HepG2 (cell line): ENCODE results near the gene SLC22A23. TPM values are rescaled to one million over a fixed set of nuclear protein-coding genes. Genes with fewer than 3 reads are reported as not detected.

Experiments used
- AGO2 ChIP-seq: fragments of 200-400 bp; formaldehyde crosslinking; optimal IDR thresholded peaks from 2 replicates; pipeline ENCODE3; 2017; ENCODE audit warnings: mild to moderate bottlenecking, low read depth, low read length, moderate library complexity
- ARHGAP35 ChIP-seq: sonication (generic); formaldehyde crosslinking; IDR thresholded peaks from 2 replicates; pipeline ENCODE4 v1.9.0; 2022; ENCODE audit warnings: mild to moderate bottlenecking, inconsistent platforms, moderate library complexity, missing genetic modification reagents, borderline replicate concordance
- DNMT1 ChIP-seq: sonication (generic); formaldehyde crosslinking; IDR thresholded peaks from 2 replicates; pipeline ENCODE4 v1.5.1; 2020; ENCODE audit warnings: mild to moderate bottlenecking, missing genetic modification reagents
- GMEB1 ChIP-seq: sonication (generic); formaldehyde crosslinking; IDR thresholded peaks from 2 replicates; pipeline ENCODE4 v1.5.1; 2020; ENCODE audit warnings: missing genetic modification reagents, mild to moderate bottlenecking, borderline replicate concordance
- HNF4A ChIP-seq: sonication (generic); formaldehyde crosslinking; IDR thresholded peaks from 2 replicates; pipeline ENCODE4 v1.4.0; 2020; ENCODE audit warnings: missing genetic modification reagents
- KDM3A ChIP-seq: IDR thresholded peaks from 2 replicates; pipeline ENCODE4 v1.6.1; 2018; ENCODE audit warnings: low read depth, missing compliant biosample characterization
- POGK ChIP-seq: sonication (generic); formaldehyde crosslinking; conservative IDR thresholded peaks from 2 replicates; pipeline ENCODE4 v1.8.0; 2022; ENCODE audit warnings: mild to moderate bottlenecking, moderate library complexity, missing genetic modification reagents
- SNAI1 ChIP-seq: sonication (generic); formaldehyde crosslinking; IDR thresholded peaks from 2 replicates; pipeline ENCODE4 v1.5.0; 2020; ENCODE audit warnings: mild to moderate bottlenecking, missing genetic modification reagents, borderline replicate concordance
- U2AF1 ChIP-seq: fragments of 200-400 bp; formaldehyde crosslinking; optimal IDR thresholded peaks from 2 replicates; pipeline ENCODE3; 2017; ENCODE audit warnings: mild to moderate bottlenecking, low read depth, low read length
- ZBTB8A ChIP-seq: sonication (generic); formaldehyde crosslinking; IDR thresholded peaks from 2 replicates; pipeline ENCODE4 v1.4.0; 2020; ENCODE audit warnings: mild to moderate bottlenecking, low read depth, missing genetic modification reagents, borderline replicate concordance
- ZMAT3 ChIP-seq: sonication (generic); formaldehyde crosslinking; conservative IDR thresholded peaks from 2 replicates; pipeline ENCODE4 v1.7.0; 2021; ENCODE audit warnings: missing genetic modification reagents
- ZNF121 ChIP-seq: sonication (generic); formaldehyde crosslinking; IDR thresholded peaks from 2 replicates; pipeline ENCODE4 v1.5.0; 2020; ENCODE audit warnings: mild to moderate bottlenecking, missing genetic modification reagents
- ZNF292 ChIP-seq: sonication (generic); formaldehyde crosslinking; IDR thresholded peaks from 2 replicates; pipeline ENCODE4 v1.8.1; 2022; ENCODE audit warnings: mild to moderate bottlenecking, low read depth, missing genetic modification reagents, borderline replicate concordance
- ZNF354B ChIP-seq: sonication (generic); formaldehyde crosslinking; IDR thresholded peaks from 2 replicates; pipeline ENCODE4 v1.8.0; 2022; ENCODE audit warnings: mild to moderate bottlenecking, missing genetic modification reagents
- ZNF543 ChIP-seq: sonication (generic); formaldehyde crosslinking; IDR thresholded peaks from 2 replicates; pipeline ENCODE4 v1.4.0; 2020; ENCODE audit warnings: mild to moderate bottlenecking, missing genetic modification reagents
- ZNF639 ChIP-seq: conservative IDR thresholded peaks from 2 replicates; pipeline ENCODE4 v1.6.1; 2018; ENCODE audit warnings: missing genetic modification reagents
- ZNF652 ChIP-seq: IDR thresholded peaks from 2 replicates; pipeline ENCODE4 v1.6.1; 2016; ENCODE audit warnings: low read depth, borderline replicate concordance
- ZNF773 ChIP-seq: sonication (generic); formaldehyde crosslinking; IDR thresholded peaks from 2 replicates; pipeline ENCODE4 v1.4.0; 2020; ENCODE audit warnings: missing genetic modification reagents, borderline replicate concordance
- polyA plus RNA-seq, 8 experiments: library from polyadenylated mRNA; depleted of rRNA in 3 of 8; stranded (reverse) in 7 of 8; unstranded in 1 of 8; fragments of >200 nt; fragmentation: Illumina TruSeq in 4 of 8; extraction: Trizol in 4 of 8; gene quantifications; 2 replicates each; pipeline versions ENCODE4 v1.2.1 to v1.2.3, GENCODE V29; 2011 to 2016; ENCODE audit warnings: low read depth in 4 of 8, missing spikeins in 1 of 8, mixed read lengths in 1 of 8; ENCODE audit not compliant: insufficient read depth in 1 of 8
- total RNA-seq, 5 experiments: library from RNA; depleted of rRNA; stranded (reverse); fragments of >200 nt; fragmentation: Illumina TruSeq; extraction: Trizol; gene quantifications; 2 replicates each; pipeline ENCODE4 v1.2.3, GENCODE V29; 2016; ENCODE audit warnings: low read depth in 1 of 5
- TF ChIP-seq, protein P1 (sequence below): sonication (generic); formaldehyde crosslinking; IDR thresholded peaks from 2 replicates; pipeline ENCODE4 v1.8.1; 2022; ENCODE audit warnings: mild to moderate bottlenecking, missing genetic modification reagents
- TF ChIP-seq, protein P2 (sequence below): sonication (generic); formaldehyde crosslinking; IDR thresholded peaks from 2 replicates; pipeline ENCODE4 v1.4.0; 2020; ENCODE audit warnings: missing genetic modification reagents

Gene SLC22A23
- total and polyA plus RNA-seq, 2 of the 13 experiments (the other 11 are each of a cell fraction or from before 2014, with no cell fraction given), result 11.8 to 17.5 TPM

- 0 out of 2 replicates have a peak, but pooled peaks have one; percentile 17 for TF ChIP-seq GMEB1
- peak; percentile 69; the same call in 1 of the 2 replicates for TF ChIP-seq POGK (CRISPR knock-in tag)
- TF ChIP-seq ZNF543, result 0 out of 2 replicates have a peak, but pooled peaks have one; percentile 47
- no peak for TF ChIP-seq ZBTB8A (CRISPR knock-in tag)
- TF ChIP-seq, protein P1, sequence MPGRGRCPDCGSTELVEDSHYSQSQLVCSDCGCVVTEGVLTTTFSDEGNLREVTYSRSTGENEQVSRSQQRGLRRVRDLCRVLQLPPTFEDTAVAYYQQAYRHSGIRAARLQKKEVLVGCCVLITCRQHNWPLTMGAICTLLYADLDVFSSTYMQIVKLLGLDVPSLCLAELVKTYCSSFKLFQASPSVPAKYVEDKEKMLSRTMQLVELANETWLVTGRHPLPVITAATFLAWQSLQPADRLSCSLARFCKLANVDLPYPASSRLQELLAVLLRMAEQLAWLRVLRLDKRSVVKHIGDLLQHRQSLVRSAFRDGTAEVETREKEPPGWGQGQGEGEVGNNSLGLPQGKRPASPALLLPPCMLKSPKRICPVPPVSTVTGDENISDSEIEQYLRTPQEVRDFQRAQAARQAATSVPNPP (CRISPR knock-in tag), result no peak
- TF ChIP-seq ZNF652 (CRISPR knock-in tag), result no peak
- TF ChIP-seq, protein P2, sequence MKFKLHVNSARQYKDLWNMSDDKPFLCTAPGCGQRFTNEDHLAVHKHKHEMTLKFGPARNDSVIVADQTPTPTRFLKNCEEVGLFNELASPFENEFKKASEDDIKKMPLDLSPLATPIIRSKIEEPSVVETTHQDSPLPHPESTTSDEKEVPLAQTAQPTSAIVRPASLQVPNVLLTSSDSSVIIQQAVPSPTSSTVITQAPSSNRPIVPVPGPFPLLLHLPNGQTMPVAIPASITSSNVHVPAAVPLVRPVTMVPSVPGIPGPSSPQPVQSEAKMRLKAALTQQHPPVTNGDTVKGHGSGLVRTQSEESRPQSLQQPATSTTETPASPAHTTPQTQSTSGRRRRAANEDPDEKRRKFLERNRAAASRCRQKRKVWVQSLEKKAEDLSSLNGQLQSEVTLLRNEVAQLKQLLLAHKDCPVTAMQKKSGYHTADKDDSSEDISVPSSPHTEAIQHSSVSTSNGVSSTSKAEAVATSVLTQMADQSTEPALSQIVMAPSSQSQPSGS, result 0 out of 2 replicates have a peak, but pooled peaks have one; percentile 19
- TF ChIP-seq ZNF639, result peak; percentile 91
- TF ChIP-seq ARHGAP35 (CRISPR knock-in tag), result no peak
- no peak for TF ChIP-seq ZNF292
- TF ChIP-seq U2AF1, result no peak
- TF ChIP-seq ZMAT3 (CRISPR knock-in tag), result peak; percentile 78; the same call in 1 of the 2 replicates
- TF ChIP-seq KDM3A, result 0 out of 2 replicates have a peak, but pooled peaks have one; percentile 65
- TF ChIP-seq ZNF121 (CRISPR knock-in tag), result no peak
- TF ChIP-seq AGO2, result peak; percentile 29
- peak; percentile 16; the same call in 1 of the 2 replicates for TF ChIP-seq DNMT1 (CRISPR knock-in tag)
- no peak; the same call in 1 of the 2 replicates for TF ChIP-seq ZNF354B (CRISPR knock-in tag)
- no peak for TF ChIP-seq HNF4A (CRISPR knock-in tag)
- no peak for TF ChIP-seq SNAI1
- no peak for TF ChIP-seq ZNF773 (CRISPR knock-in tag)
These were observed at the start of gene SLC22A23 (continued) for GRCh38 chr6:3456898-3457709.
